Stimulated activated CD8-positive, alpha-beta memory T cell treated with anti-CD3 and anti-CD28 coated beads, Interleukin-15, amount 100 ng/mL, for 48 hours (primary cell): ENCODE measurements around the gene GPR35.
"Not testable (repeated sequence)": the region's sequence is repeated elsewhere in the genome, so short reads cannot be mapped to it uniquely, and the experiment has no call there.

Experiments
- DNase-seq, 2 donors: peaks; one replicate each; pipeline ENCODE4 v3.0.0-alpha.2; 2020; ENCODE audit warnings: low read depth in 2 of 2

GPR35 gene

DNA sequence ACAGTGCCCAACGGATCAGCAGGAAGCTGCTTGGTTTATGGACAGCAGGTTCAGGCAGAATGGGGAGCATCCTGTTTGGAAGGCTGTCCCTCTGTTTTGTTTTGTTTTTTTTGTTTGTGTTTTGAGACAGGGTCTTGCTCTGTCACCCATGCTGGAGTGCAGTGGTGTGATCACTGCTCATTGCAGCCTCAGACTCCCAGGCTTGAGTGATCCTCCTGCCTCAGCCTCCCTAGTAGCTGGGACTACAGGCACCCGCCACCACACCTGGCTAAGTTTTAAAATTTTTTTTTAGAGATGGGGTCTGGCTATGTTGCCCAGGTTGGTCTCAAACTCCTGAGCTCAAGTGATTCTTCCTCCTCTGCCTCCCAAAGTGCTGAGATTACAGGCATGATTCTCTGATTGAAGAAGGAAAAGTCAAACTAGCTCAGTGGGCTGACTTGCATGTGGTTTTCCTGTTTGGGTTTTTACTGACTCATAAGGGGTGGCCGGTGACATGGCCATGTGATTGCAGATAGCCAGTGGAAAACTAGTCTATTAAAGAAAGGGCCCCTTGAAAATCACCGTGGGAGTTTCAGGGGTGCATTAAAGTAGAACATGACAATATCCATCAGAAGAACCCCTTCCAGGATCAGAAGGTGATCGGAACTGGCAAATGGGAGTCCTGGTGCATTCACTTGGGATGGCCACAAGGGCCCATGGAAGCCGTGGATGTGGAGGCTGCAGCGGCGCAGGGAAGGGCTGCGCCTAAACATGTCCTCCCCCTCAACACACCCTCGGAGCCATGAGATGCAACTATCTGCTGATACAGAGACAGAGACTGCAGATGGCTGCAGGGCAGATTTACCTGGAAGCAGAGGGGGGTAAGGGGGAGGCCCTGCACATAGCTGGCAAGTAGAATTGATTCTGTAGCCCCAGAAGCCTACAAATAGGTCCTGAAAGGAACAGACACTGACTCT, 30.9 kb downstream of the GPR35 start:
- peak in 1 of 2 donors; percentile 16 for DNase-seq

DNA sequence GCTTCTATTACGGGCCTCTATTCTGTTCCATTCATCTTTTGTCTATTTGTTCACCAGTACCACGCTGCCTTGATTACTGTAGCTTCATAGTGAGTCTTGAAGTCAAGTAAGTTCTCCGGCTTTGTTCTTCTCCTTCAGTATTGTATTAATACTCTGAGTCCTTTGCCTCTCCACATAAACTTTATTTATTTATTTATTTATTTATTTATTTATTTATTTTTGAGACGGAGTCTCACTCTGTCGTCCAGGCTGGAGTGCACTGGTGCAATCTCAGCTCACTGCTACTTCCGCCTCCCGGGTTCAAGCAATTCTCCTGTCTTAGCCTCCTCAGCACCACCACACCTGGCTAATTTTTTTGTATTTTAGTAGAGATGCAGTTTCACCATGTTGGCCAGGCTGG, 34.6 kb downstream of the GPR35 start:
- not testable (repeated sequence) for DNase-seq

DNA sequence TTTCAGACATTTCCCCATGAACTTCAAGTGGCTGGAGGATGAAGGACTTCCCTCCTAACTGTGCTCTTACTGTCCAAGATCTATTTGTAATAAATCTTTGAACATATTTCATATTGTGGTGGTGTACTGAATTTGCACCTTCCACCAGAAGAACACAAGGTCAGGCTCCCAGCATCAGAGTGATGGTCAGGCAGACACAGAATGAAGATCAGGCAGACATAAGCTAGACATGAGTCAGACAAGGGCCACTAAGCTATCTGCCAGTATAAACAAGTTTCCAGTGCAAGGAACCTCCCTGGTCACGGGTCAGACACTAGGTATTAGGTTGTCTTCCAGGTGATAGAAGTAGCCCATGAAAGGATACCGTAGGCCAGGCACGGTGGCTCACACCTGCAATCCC, 37.4 kb downstream of the GPR35 start:
- no peak for DNase-seq

DNA sequence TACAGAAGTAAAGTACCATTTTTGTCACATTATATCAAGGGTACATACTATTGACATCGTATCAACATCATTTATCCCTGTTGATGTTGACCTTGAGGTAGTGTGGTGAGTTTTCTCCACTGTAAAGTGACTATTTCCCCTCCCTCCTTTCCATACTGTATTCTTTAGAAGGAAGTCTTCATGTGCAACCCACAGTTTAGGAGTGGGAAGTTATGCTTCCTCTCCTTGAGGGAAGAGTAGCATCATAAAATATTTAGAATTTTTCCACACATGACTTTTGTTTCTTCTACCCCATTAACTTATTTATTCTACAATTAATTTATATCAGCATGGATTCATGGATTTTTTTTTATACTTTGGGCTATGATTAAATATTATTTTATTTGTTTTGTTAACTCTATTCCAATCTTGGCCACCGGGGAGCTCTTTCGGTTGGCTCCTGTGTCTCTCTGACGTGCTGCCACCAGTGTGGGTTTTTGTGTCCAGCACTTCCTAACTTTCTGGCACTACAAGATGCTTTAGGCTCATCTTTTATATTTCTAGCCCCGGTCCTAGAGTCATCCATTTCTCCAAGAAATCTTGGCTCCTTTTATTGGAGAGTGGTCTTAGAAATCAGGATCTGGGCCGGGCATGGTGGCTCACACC, 38.4 kb downstream of the GPR35 start:
- DNase-seq: no peak

DNA sequence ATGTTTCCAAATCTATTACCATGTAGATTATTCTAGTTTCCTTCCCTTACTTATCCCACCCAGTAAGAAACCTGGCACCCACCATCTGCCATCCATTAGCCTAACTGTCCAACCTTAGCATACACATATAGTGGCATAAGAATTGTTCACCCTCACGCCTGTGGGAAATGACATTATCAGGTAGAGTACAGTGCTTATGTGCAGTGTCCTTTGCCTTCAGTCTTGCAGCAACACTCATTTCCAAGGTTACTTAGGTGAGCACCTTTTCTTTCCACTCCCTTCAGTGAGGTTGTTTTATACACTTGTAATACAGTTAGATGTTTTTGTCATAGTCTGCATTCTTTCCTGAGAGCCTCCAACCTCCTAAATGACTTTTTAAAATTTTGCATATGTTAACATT, 39.3 kb downstream of the GPR35 start:
- no peak for DNase-seq

DNA sequence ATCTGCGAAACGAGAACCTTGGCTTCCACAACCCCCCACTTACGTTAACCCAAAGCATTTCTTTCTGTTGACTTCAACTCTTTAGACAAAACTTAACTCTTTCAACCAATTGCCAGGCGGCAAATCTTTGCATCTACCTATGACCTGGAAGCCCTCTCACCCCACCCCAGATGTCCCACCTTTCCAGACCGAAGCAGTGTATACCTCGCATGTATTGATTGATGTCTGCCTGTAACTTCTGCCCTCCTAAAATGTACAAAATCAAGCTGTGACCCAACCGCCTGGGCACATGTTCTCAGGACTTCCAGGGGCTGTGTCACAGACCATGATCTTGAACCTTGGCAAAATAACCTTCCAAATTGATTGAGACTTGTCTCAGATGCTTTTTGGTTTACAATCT, 45.1 kb downstream of the GPR35 start:
- no peak for DNase-seq

DNA sequence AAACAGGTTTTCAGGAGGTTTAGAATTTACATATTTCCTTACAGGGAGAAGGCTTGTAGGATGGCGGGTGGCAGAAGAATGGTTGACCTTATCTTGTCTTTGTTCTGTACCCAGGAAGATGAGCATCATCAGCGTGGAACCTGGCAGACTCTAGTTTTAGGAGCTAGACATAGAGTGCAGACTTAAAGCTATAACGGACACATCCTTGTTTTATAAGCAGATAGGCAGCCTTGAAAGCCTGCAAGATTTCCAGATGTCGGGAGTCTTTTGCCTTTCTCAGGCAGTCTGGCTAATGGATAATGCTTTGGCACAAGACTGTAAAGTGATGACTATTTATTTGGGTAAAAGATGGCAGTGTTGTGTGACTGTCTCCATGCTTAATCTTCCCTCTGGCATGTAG, 45.7 kb downstream of the GPR35 start:
- no peak for DNase-seq

DNA sequence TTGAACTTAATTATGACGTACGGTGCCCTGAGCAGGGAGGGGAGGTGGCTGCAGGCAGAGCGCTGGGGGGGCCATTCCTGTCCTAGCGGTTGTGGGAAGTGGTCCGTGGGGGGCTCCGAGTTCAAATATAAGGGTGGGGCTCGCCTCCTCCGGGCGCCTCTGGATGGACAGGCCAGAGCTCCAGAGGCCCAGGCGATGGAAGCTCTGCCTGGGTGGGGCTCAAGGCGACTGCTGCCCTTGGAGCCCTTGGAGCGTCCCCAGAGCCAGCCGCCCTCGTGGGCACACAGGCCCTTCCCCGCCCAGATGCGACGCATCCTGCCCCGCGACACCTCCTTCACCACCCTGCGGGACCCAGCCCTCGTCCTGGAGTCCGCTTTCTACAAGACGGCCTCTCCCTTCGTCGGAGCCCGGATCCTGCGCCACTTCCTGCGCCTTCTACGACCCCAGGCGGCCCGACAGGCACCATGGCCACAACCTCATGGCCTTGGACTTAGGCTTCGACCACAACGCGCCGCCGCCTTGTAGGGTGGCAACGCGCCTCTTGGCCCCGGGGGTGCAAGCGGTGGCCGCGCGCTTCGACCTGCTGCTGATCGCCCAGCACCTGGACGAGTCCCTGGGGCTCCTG, 46.9 kb downstream of the GPR35 start:
- DNase-seq: no peak

DNA sequence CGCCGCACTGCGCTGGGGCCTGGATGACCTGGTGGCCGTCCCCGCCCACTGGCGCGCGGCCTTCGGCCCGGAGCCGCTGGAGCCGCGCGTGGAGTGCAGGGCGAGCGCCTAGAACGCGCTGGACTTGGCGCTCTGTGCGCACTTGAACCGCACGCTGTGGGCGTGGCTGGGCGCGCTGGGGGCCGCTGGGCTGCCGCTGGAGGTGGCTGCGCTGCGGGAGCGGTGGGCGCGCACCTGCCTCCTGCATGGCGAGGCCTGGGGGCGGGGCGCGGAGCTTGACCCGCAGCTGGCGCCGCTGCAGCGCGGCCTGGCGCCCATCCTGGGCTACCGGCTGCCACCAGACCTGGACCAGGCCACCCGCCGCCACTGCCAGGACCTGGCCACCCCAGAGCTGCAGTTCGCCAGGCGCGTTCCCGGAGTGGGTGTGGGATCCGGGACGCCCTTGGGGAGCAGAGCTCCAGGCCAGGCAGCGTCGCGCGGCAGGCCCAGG, 47.5 kb downstream of the GPR35 start:
- DNase-seq: no peak

DNA sequence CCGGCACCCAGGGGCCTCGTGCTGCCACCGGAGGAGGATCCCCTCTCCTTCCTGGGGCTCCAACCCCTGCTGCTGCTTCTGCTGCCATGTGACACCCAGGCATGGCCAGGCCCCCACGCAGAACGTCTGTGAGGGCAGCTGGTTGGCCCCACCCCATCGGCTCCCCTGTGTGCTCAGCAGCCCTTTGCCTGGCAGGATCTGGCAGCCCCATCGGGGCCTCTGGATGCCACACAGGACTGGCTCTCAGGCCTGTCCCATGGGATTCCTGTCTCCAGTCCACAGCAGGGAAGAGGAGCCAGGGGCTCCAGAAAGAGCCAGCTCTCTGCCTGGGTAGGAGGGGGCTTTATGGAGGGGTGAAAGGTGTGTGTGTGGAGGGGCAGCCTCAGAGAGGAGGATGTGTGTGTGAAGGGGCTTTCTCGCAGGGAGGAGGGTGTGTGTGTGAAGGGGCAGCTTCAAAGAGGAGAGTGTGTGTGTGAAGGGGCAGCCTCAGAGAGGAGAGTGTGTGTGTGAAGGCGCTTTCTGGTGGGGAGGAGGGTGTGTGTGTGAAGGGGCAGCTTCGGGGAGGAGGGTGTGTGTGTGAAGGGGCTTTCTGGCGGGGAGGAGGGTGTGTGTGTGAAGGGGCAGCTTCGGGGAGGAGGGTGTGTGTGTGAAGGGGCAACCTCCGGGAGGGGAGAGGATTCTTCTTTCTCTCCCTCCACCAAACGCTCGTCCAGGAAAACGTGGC, 49.3 kb downstream of the GPR35 start:
- DNase-seq: not testable (repeated sequence)

DNA sequence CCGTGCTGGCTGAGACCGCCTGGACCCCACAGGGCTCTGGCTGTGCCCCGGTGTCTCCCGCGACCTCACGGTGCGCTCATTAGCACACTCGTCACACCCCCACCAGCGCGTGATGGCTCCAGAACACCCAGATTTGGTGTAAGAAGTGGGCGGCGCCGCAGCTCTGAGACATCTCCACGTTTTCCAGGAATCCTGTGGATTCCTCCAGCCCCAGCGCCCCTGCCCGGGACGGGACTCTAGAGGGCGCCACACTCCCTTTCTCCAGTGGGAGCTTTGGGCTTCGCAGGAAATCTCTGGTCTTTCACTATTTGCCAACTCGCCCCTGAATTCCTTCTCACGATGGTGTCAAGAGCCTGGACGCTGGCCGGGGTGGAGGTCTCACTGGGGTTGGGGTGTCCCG, 50.1 kb downstream of the GPR35 start:
- DNase-seq: not testable (repeated sequence)

DNA sequence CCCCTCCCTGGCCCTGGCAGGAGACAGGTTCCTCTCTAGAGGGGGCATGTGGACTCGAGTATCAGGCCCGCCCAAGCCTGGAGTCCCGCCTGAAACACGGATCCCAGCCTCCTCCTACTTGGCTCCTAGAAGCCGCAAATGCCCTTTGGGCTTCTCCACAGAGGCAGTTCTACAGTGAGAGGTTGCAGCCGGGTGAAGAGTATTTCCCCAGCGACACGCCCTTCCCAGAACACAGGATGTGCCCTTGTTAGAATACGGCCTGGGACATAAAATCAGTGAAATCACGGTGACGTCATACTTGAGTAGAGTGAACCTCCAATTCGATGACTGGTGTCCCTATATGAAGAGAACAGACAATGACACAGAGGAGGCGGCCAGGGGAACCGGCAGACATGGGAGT, 52.8 kb downstream of the GPR35 start:
- not testable (repeated sequence) for DNase-seq

DNA sequence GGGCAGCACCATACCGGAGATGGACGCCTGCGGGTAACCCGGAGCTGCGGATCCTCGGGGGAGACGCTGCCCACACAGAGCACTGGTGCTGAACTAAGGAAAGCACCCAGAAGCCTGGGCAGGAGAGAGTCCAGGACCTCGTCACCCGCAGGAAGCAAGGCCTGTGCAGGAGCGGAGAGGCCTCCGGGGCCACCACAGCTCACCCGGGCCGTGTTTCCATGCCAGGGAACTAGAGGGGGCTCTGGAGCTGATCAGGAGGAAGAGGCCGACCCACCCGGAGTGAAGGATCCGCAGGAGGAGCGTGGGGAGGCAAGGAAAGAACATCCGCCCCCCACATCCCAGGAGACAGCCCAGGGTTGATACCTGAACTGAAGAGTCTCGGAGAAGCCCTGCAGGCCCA, 53.6 kb downstream of the GPR35 start:
- DNase-seq: not testable (repeated sequence)

DNA sequence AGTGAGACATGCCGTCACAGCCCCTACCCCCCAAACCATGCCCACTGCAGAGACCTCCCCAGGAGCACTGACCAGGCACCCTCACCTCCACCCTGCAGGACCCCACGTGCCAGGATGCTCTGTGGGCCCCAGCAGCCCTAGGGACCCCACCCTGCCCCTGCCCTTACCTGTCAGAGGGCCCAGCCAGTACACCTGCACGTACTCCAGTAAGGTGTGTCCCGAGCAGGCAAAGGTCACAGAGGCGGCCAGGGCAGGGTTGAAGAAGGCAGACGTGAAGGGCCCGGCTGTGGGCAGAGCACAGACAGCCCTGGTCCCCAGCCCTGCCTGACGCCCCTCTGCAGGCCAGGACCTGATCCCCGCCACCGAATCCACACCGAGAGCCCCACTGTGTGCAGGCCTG, 54.9 kb downstream of the GPR35 start:
- not testable (repeated sequence) for DNase-seq
